Measurements from ENCODE around the gene ITGA2.

GRCh38 chr5:53053364-53053763 is 64.2 kb downstream of the ITGA2 start:
- TF ChIP-seq YY1 (IDR thresholded peaks at IDR 0.05; ENCODE audit: insufficient read depth, insufficient read length) (no peak), ZNF274 (IDR thresholded peaks at IDR 0.05; ENCODE audit: low read depth, low read length) (no peak), SUZ12 (IDR thresholded peaks at IDR 0.05; ENCODE audit: extremely low read depth, insufficient read depth, insufficient read length) (no peak)

Data from NT2/D1 (cell line).